ENCODE measurements around the gene MKLN1. TPM values are rescaled to one million over a fixed set of nuclear protein-coding genes. Genes with fewer than 3 reads are reported as not detected.

The MKLN1 gene
- total and polyA plus RNA-seq, 7 donors = 6.6 to 68.1 (median 48.2) TPM

DNA sequence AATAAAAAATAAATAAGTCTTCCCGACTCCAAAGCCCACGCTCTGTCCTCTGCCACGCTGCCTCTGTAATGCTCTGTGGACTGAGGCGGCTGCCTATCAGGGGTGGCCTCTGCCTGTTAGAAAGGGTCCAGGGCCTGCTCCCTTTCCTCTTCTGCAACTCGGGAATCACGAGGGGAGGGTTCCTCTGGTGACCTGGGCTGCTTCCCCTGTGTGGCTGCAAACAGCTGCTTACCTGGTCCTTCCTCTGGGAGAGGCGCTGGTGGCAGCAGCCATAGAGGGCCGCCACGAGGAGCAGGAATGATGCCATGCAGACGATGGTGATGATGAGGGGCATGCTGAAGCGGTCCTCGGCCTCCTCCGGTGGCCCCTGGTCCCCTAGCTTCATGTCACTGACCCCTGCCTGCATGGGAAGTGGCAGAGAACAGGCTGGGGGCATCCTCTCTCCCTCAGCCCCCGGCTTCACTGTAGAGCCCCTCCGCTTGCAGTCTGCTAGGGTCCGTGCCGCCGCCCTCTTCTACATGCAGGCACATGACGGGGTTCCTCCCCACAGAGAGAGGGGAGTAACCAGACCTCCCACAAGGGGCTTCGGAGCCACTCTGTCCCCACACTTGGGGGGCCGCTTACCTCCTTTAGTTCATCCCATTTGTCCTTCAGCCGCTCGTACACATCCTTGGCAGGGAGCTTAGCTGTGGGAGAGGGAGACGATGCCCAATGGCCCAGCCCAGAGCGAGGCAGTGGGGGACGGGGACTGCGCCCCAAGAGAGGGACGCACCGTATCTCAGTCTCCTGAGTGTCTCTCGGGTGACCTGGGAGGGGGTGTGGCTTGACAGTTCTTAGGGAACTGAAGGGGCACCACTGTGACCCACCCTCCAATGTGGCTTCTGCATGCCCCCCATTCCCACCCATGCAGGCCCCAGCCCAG is 178.2 kb downstream of the MKLN1 start:
- 86 to 91% methylated on average over 30 of the region's 30 CpGs for WGBS, 2 donors
- no peaks in the 10 kb centered on the region for H3K9me3 ChIP-seq
- no peaks in the 10 kb centered on the region for H3K27me3 ChIP-seq
- TF ChIP-seq EP300 (IDR thresholded peaks at IDR 0.05) (no peak), POLR2AphosphoS5 (IDR thresholded peaks at IDR 0.05) (no peak), POLR2A (IDR thresholded peaks at IDR 0.05) (no peak)
- TF ChIP-seq, protein P1, sequence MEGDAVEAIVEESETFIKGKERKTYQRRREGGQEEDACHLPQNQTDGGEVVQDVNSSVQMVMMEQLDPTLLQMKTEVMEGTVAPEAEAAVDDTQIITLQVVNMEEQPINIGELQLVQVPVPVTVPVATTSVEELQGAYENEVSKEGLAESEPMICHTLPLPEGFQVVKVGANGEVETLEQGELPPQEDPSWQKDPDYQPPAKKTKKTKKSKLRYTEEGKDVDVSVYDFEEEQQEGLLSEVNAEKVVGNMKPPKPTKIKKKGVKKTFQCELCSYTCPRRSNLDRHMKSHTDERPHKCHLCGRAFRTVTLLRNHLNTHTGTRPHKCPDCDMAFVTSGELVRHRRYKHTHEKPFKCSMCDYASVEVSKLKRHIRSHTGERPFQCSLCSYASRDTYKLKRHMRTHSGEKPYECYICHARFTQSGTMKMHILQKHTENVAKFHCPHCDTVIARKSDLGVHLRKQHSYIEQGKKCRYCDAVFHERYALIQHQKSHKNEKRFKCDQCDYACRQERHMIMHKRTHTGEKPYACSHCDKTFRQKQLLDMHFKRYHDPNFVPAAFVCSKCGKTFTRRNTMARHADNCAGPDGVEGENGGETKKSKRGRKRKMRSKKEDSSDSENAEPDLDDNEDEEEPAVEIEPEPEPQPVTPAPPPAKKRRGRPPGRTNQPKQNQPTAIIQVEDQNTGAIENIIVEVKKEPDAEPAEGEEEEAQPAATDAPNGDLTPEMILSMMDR (IDR thresholded peaks at IDR 0.05) = no peak
- no peak overlapping the region for H3K4me3 ChIP-seq
- peaks cover 0 to 21% (median 16%) of the 10 kb centered on the region in 4 donors for H3K4me1 ChIP-seq
- H3K27ac ChIP-seq = no peak overlapping the region
- DNase-seq = no peak
- intact Hi-C loops (cut with DNase I) = loop anchor here (5.0 kb wide), 1 partner anchor 36 kb away; no protein-coding TSS in a partner anchor
- peaks cover 0 to 36% (median 0%) of the 10 kb centered on the region in 4 donors for H3K36me3 ChIP-seq

GRCh38 chr7:131506597-131506996 is 178.9 kb downstream of the MKLN1 start:
- no peak for DNase-seq
- H3K4me3 ChIP-seq = no peak overlapping the region
- intact Hi-C loops (cut with DNase I) = loop anchor here (5.0 kb wide), 1 partner anchor 36 kb away; no protein-coding TSS in a partner anchor
- H3K4me1 ChIP-seq = peaks cover 0 to 22% (median 16%) of the 10 kb centered on the region in 4 donors
- no peaks in the 10 kb centered on the region for H3K27me3 ChIP-seq
- no peaks in the 10 kb centered on the region for H3K9me3 ChIP-seq
- 46 to 81% methylated on average over 18 of the region's 18 CpGs for WGBS, 2 donors
- H3K27ac ChIP-seq = no peak overlapping the region
- no peak for TF ChIP-seq POLR2AphosphoS5 (IDR thresholded peaks at IDR 0.05)
- TF ChIP-seq EP300 (IDR thresholded peaks at IDR 0.05) = no peak
- no peak for TF ChIP-seq POLR2A (IDR thresholded peaks at IDR 0.05)
- TF ChIP-seq, protein P1 (IDR thresholded peaks at IDR 0.05) = no peak
- peaks cover 0 to 36% (median 0%) of the 10 kb centered on the region in 4 donors for H3K36me3 ChIP-seq

GRCh38 chr7:131507592-131508331 is 180.1 kb downstream of the MKLN1 start:
- H3K9me3 ChIP-seq = no peaks in the 10 kb centered on the region
- peaks cover 0 to 27% (median 18%) of the 10 kb centered on the region in 4 donors for H3K4me1 ChIP-seq
- no peaks in the 10 kb centered on the region for H3K27me3 ChIP-seq
- 13 to 24% methylated on average over 14 of the region's 14 CpGs for WGBS, 2 donors
- H3K27ac ChIP-seq = no peak overlapping the region
- intact Hi-C loops (cut with DNase I) = loop anchor here (1.0 to 5.0 kb wide), 2 partner anchors 35 to 147 kb away; no protein-coding TSS in a partner anchor
- DNase-seq = peak; percentile 92
- TF ChIP-seq POLR2A (IDR thresholded peaks at IDR 0.05) (no peak), POLR2AphosphoS5 (IDR thresholded peaks at IDR 0.05) (peak in 2 of 4 donors; percentile 19 to 34)
- TF ChIP-seq, protein P1 (IDR thresholded peaks at IDR 0.05) = peak; percentile 79 to 91 (median 88)
- H3K4me3 ChIP-seq = no peak overlapping the region
- H3K36me3 ChIP-seq = peaks cover 0 to 36% (median 0%) of the 10 kb centered on the region in 4 donors

DNA sequence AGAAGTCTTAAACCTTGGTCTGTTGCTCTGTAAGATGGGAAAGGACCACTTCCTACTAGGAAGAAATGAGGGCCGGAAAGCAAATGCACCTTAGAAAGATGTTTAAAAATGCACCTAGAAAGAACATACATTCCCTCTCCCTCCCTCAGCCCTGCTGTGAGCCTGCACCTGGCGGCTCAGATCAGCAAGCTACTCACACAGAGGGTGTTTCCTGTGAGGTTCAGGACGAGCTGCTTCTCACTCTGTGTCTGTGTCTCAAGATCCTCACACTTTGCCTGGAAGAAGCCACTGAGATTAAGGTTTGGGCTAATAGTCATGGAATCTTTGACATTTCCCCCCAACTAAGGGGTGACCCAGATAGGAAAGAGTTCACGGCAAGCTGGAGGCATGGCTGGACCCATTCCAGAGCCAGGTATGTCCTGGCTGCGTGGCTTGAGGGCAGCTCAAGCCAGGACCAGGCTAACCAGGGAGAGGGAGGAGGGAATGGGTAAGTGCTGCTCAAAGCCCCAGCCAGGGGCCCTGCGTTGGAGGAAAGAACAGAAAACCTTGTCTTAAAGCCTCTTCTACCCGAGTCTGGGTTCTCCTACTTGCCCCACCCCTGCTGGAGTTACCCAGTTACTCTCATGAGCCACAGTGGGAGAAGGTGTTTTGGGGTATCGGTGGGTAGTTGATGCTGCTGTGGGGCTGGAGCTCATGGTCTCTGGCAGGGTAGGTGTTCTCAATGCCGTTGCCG is 181.2 kb downstream of the MKLN1 start:
- no peak overlapping the region for H3K27ac ChIP-seq
- H3K36me3 ChIP-seq = peaks cover 0 to 29% (median 0%) of the 10 kb centered on the region in 4 donors
- no peak for DNase-seq
- WGBS, 2 donors = 80 to 82% methylated on average over 10 of the region's 10 CpGs
- H3K27me3 ChIP-seq = no peaks in the 10 kb centered on the region
- TF ChIP-seq EP300 (IDR thresholded peaks at IDR 0.05) (no peak), POLR2AphosphoS5 (IDR thresholded peaks at IDR 0.05) (no peak), POLR2A (IDR thresholded peaks at IDR 0.05) (no peak)
- TF ChIP-seq, protein P1 (IDR thresholded peaks at IDR 0.05) = no peak
- H3K4me1 ChIP-seq = peaks cover 0 to 25% (median 17%) of the 10 kb centered on the region in 4 donors
- no peak overlapping the region for H3K4me3 ChIP-seq
- no peaks in the 10 kb centered on the region for H3K9me3 ChIP-seq
- intact Hi-C loops (cut with DNase I) = loop anchor here (1.0 to 5.0 kb wide), 2 partner anchors 33 to 145 kb away; no protein-coding TSS in a partner anchor
